GM12878 (cell line): ENCODE results near the gene LPCAT3. TPM values are rescaled to one million over a fixed set of nuclear protein-coding genes. Genes with fewer than 3 reads are reported as not detected.
A peak's percentile ranks its signal among the peaks of the same experiment; 100 is the strongest.

Experiments used
- ATAC-seq: fragments of 200-7000 bp; cut with Tn5 transposase; 3 replicates; pipeline ENCODE4 v1.9.1; 2020; ENCODE audit warnings: mild to moderate bottlenecking, moderate library complexity
- BruUV-seq: library from RNA; stranded (reverse); fragments of 400-500 nt; replicated peaks from 2 replicates; lab custom pipeline; 2021; lab: Mats Ljungman, UMichigan
- CTCF ChIA-PET: fragments of 300-600 bp; sonication (Branson Sonifier 250); formaldehyde crosslinking; extraction: SDS; loops from one replicate; lab custom pipeline; 2021; ENCODE audit warnings: inconsistent platforms; lab: Yijun Ruan, JAX
- POLR2A ChIA-PET: fragments of 350-600 bp; formaldehyde crosslinking; extraction: SDS; loops from one replicate; lab custom pipeline; 2021; ENCODE audit warnings: inconsistent platforms; lab: Charles Lee
- RAD21 ChIA-PET: fragments of 300-600 bp; sonication (Branson Sonifier 250); formaldehyde crosslinking; loops from one replicate; lab custom pipeline; 2023; ENCODE audit warnings: antibody characterized with exemption; ENCODE audit not compliant: unreplicated experiment; lab: Charles Lee
- SMC1A ChIA-PET: fragments of 300-600 bp; sonication (Branson Sonifier 250); formaldehyde crosslinking; loops from one replicate; lab custom pipeline; 2023; ENCODE audit not compliant: unreplicated experiment, uncharacterized antibody; lab: Charles Lee
- DNase-seq: peaks from one replicate; pipeline ENCODE4 v3.0.0-alpha.2; 2011; ENCODE audit warnings: low read depth, low spot score
- FAIRE-seq: peaks from 3 replicates; lab custom pipeline; 2011; peaks lifted over from hg19 to GRCh38; lab: Jason Lieb, UNC
- H2AFZ ChIP-seq: 2 replicates; pipeline ENCODE4 v1.6.0; 2011; ENCODE audit warnings: low read depth, low read length, control low read depth; ENCODE audit not compliant: control insufficient read depth
- H3K27ac ChIP-seq: 2 replicates; pipeline ENCODE4 v1.5.1; 2011; ENCODE audit warnings: control low read depth; ENCODE audit not compliant: control insufficient read depth, insufficient read depth
- H3K27me3 ChIP-seq, 2 experiments: replicated peaks in 1 of 2; 2 replicates each; pipeline versions ENCODE4 v1.6.0 to v1.6.1; 2011; ENCODE audit warnings: low read length in 1 of 2; ENCODE audit not compliant: control insufficient read depth in 2 of 2, insufficient read depth in 2 of 2
- H3K36me3 ChIP-seq, 2 experiments: 2 replicates each; pipeline ENCODE4 v1.5.1; 2011; ENCODE audit warnings: low read length in 1 of 2; ENCODE audit not compliant: control insufficient read depth in 2 of 2, insufficient read depth in 2 of 2
- H3K4me1 ChIP-seq: 2 replicates; pipeline ENCODE4 v1.6.1; 2011; ENCODE audit warnings: mild to moderate bottlenecking, low read length, moderate library complexity, mixed read lengths; ENCODE audit not compliant: control insufficient read depth, insufficient read depth
- H3K4me2 ChIP-seq: 2 replicates; pipeline ENCODE4 v1.6.0; 2011; ENCODE audit warnings: control low read depth; ENCODE audit not compliant: control insufficient read depth, insufficient read depth
- H3K4me3 ChIP-seq: fragments of 200-600 bp; sonication (generic); 2 replicates; pipeline ENCODE4 v1.5.1; 2016
- H3K79me2 ChIP-seq: 2 replicates; pipeline ENCODE4 v1.6.0; 2011; ENCODE audit warnings: low read length; ENCODE audit not compliant: control insufficient read depth, insufficient read depth
- H3K9ac ChIP-seq: 2 replicates; pipeline ENCODE4 v1.8.0; 2011; ENCODE audit warnings: low read length, control low read depth, mixed read lengths; ENCODE audit not compliant: control insufficient read depth, insufficient read depth
- H3K9me3 ChIP-seq: replicated peaks from 3 replicates; pipeline ENCODE4 v1.5.1; 2011; ENCODE audit warnings: mild to moderate bottlenecking, low read length; ENCODE audit not compliant: control insufficient read depth, insufficient read depth
- H4K20me1 ChIP-seq: 2 replicates; pipeline ENCODE4 v1.6.0; 2011; ENCODE audit not compliant: control insufficient read depth, insufficient read depth
- GABPA ChIP-seq: IDR thresholded peaks from 2 replicates; pipeline ENCODE4 v1.6.1; 2014; ENCODE audit warnings: antibody characterized with exemption, low read depth, mild to moderate bottlenecking, inconsistent platforms
- HDGF ChIP-seq: fragments of 450-650 bp; IDR thresholded peaks from 2 replicates; pipeline ENCODE4 v1.6.1; 2016; ENCODE audit warnings: antibody characterized with exemption
- MTA3 ChIP-seq: IDR thresholded peaks from 2 replicates; pipeline ENCODE4 v1.6.1; 2012; ENCODE audit warnings: low read length, inconsistent platforms, borderline replicate concordance
- MXI1 ChIP-seq: fragments of 150-350 bp; IDR thresholded peaks from 2 replicates; pipeline ENCODE4 v1.6.1; 2011; ENCODE audit warnings: low read depth, mild to moderate bottlenecking, inconsistent platforms, low read length, improper control_type of control experiment
- NBN ChIP-seq: fragments of 450-650 bp; IDR thresholded peaks from 2 replicates; pipeline ENCODE4 v1.6.1; 2016
- NFXL1 ChIP-seq: fragments of 450-650 bp; IDR thresholded peaks from 2 replicates; pipeline ENCODE4 v1.6.1; 2017; ENCODE audit warnings: antibody characterized with exemption, mild to moderate bottlenecking, borderline replicate concordance
- NFYB ChIP-seq: IDR thresholded peaks from 2 replicates; pipeline ENCODE4 v1.6.1; 2011; ENCODE audit warnings: low read depth, mild to moderate bottlenecking, low read length, improper control_type of control experiment, moderate library complexity; ENCODE audit not compliant: insufficient read depth
- PML ChIP-seq: IDR thresholded peaks from 2 replicates; pipeline ENCODE4 v1.6.1; 2012; ENCODE audit warnings: low read length, inconsistent platforms
- POLR2AphosphoS2 ChIP-seq: IDR thresholded peaks from 2 replicates; pipeline ENCODE4 v1.6.1; 2011; ENCODE audit warnings: low read depth, mild to moderate bottlenecking, low read length, improper control_type of control experiment, moderate library complexity
- POLR2AphosphoS5 ChIP-seq: IDR thresholded peaks from 2 replicates; pipeline ENCODE4 v1.6.1; 2011; ENCODE audit warnings: mild to moderate bottlenecking, low read length, inconsistent platforms
- SPI1 ChIP-seq: IDR thresholded peaks from 2 replicates; pipeline ENCODE4 v1.6.1; 2011; ENCODE audit warnings: low read depth, mild to moderate bottlenecking, low read length, moderate library complexity, borderline replicate concordance; ENCODE audit not compliant: insufficient read depth
- SUPT20H ChIP-seq: IDR thresholded peaks from 2 replicates; pipeline ENCODE4 v1.6.1; 2011; ENCODE audit warnings: low read depth, mild to moderate bottlenecking, low read length, moderate library complexity, borderline replicate concordance; ENCODE audit not compliant: control insufficient read depth
- TAF1 ChIP-seq: IDR thresholded peaks from 2 replicates; pipeline ENCODE4 v1.6.1; 2011; ENCODE audit warnings: mild to moderate bottlenecking, low read depth, low read length, borderline replicate concordance
- ZNF274 ChIP-seq: IDR thresholded peaks from one replicate; pipeline ENCODE4 v1.8.0; 2011; ENCODE audit not compliant: insufficient read length, insufficient read depth
- ZNF384 ChIP-seq: IDR thresholded peaks from 2 replicates; pipeline ENCODE4 v1.6.1; 2012; ENCODE audit warnings: low read depth, mild to moderate bottlenecking, low read length, improper control_type of control experiment, borderline replicate concordance
- ZSCAN29 ChIP-seq: fragments of 450-650 bp; IDR thresholded peaks from 2 replicates; pipeline ENCODE4 v1.6.1; 2017; ENCODE audit warnings: mild to moderate bottlenecking, moderate library complexity
- whole genome bisulfite sequencing: methylation state at CpG from one replicate; pipeline ENCODE4 v1.1.6; 2016; ENCODE audit warnings: low lambda C conversion rate; ENCODE audit not compliant: insufficient replicate concordance, insufficient coverage; ENCODE audit errors: missing lambda C conversion rate; 5-methylcytosine and 5-hydroxymethylcytosine counted together
- in situ Hi-C: fragments of 300-500 bp; cut with MboI; formaldehyde crosslinking; loops from 9 replicates; pipeline ENCODE4 v1.14.3; 2018; ENCODE audit warnings: mixed read lengths
- intact Hi-C: fragments of 100-400 bp; cut with micrococcal nuclease; formaldehyde crosslinking; loops from one replicate; pipeline ENCODE4 v1.14.2; 2022; ENCODE audit not compliant: unreplicated experiment
- polyA plus RNA-seq, 11 experiments: library from polyadenylated mRNA; depleted of rRNA in 4 of 11; unstranded in 6 of 11; stranded (reverse) in 5 of 11; fragments of >200 nt; fragmentation: Nextera tagmentation in 4 of 11; fragmentation: Illumina TruSeq in 1 of 11; extraction: Ambion mirVana in 4 of 11; extraction: Trizol in 1 of 11; gene quantifications; 1 replicate in 1 of 11; 2 replicates in 10 of 11; pipeline versions ENCODE4 v1.2.1 to v1.2.3, GENCODE V29; 2011 to 2016; ENCODE audit warnings: inconsistent platforms in 2 of 11, missing spikeins in 2 of 11, low read depth in 1 of 11
- total RNA-seq, 4 experiments: library from RNA; depleted of rRNA in 3 of 4; stranded (reverse); fragments of >200 nt in 3 of 4; fragmentation: Illumina TruSeq in 1 of 4; extraction: Trizol in 1 of 4; gene quantifications; 2 replicates each; pipeline versions ENCODE4 v1.2.1 to v1.2.3, GENCODE V29; 2013 to 2021
- TF ChIP-seq, protein P1 (sequence below): fragments of 450-650 bp; IDR thresholded peaks from 2 replicates; pipeline ENCODE4 v1.6.1; 2016; ENCODE audit warnings: mild to moderate bottlenecking

LPCAT3 gene
- total and polyA plus RNA-seq, 10 of the 15 experiments (the other 5 are each of a cell fraction or from before 2014, with no cell fraction given), result 2.6 to 48.3 (median 23.0) TPM

GRCh38 chr12:6948873-6949594 is 69.2 kb downstream of the LPCAT3 start (continued):
- TF ChIP-seq POLR2AphosphoS5, result no peak
- TF ChIP-seq NFXL1, result no peak
- no peak for TF ChIP-seq POLR2AphosphoS2
- no peak for TF ChIP-seq PML
- no peak for TF ChIP-seq TAF1
- TF ChIP-seq GABPA, result no peak
- TF ChIP-seq, protein P1, sequence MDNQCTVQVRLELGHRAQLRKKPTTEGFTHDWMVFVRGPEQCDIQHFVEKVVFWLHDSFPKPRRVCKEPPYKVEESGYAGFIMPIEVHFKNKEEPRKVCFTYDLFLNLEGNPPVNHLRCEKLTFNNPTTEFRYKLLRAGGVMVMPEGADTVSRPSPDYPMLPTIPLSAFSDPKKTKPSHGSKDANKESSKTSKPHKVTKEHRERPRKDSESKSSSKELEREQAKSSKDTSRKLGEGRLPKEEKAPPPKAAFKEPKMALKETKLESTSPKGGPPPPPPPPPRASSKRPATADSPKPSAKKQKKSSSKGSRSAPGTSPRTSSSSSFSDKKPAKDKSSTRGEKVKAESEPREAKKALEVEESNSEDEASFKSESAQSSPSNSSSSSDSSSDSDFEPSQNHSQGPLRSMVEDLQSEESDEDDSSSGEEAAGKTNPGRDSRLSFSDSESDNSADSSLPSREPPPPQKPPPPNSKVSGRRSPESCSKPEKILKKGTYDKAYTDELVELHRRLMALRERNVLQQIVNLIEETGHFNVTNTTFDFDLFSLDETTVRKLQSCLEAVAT, result peak; percentile 87
- TF ChIP-seq ZSCAN29, result no peak
- TF ChIP-seq MTA3, result no peak
- no peak for TF ChIP-seq MXI1
- TF ChIP-seq, all 136 proteins: peak for 22

- ChIA-PET CTCF (interaction anchor here (0.8 to 11.6 kb wide), 7 partner anchors 10 to 161 kb away, joined by 3 to 645 read pairs (median 11); partner anchors contain the start of genes C1R and C1RL), RAD21 (interaction anchor here (0.6 to 7.0 kb wide), 5 partner anchors 13 to 162 kb away, joined by 3 to 426 read pairs (median 6); partner anchors contain the start of gene C1RL), SMC1A (interaction anchor here (0.6 to 11.6 kb wide), 6 partner anchors 13 to 164 kb away, joined by 3 to 395 read pairs (median 36); partner anchors contain the start of gene C1RL), POLR2A (interaction anchor here (0.7 to 17.8 kb wide), 9 partner anchors 9 to 230 kb away, joined by 3 to 524 read pairs (median 4); partner anchors contain the start of genes CDCA3, LPCAT3 and USP5)
- in situ Hi-C loops (no loop called here), intact Hi-C loops (no loop called here)
- Histone ChIP-seq H3K79me2 (peaks cover 59% of the 10 kb centered on the region), H3K4me3 (no peak overlapping the region; the same call in 1 of the 2 replicates), H3K9ac (no peak overlapping the region), H3K4me2 (peak overlapping the region; percentile 61), H3K27me3 (no peaks in the 10 kb centered on the region), H4K20me1 (no peaks in the 10 kb centered on the region), H3K36me3 (peaks cover 0 to 14% of the 10 kb centered on the region in 2 experiments; a peak in 1 of 4 replicates), H3K27ac (no peak overlapping the region; the same call in 1 of the 2 replicates), H3K9me3 (no peaks in the 10 kb centered on the region), H3K4me1 (peaks cover 55% of the 10 kb centered on the region), H2AFZ (no peak overlapping the region)
- TF ChIP-seq SUPT20H (no peak), POLR2AphosphoS2 (no peak), SPI1 (no peak), NFYB (no peak), ZNF384 (0 out of 2 replicates have a peak, but pooled peaks have one; percentile 15), HDGF (0 out of 2 replicates have a peak, but pooled peaks have one; percentile 8), NBN (0 out of 2 replicates have a peak, but pooled peaks have one; percentile 9), ZNF274 (no peak)
- no TSS peak for BruUV-seq
- no peak for ATAC-seq
- FAIRE-seq, result no peak
- 51% methylated on average over 8 of the region's 8 CpGs for WGBS
- no peak for DNase-seq
Observed at GRCh38 chr12:6947615-6948014, 70.7 kb downstream of the LPCAT3 start.
